Smooth muscle cell of bladder (primary cell): ENCODE measurements around the gene PXMP2. TPM values are rescaled to one million over a fixed set of nuclear protein-coding genes. Genes with fewer than 3 reads are reported as not detected.

ENCODE experiments used
- total RNA-seq: library from RNA; depleted of rRNA; stranded (reverse); fragments of >200 nt; gene quantifications from 2 replicates; pipeline ENCODE4 v1.2.3, GENCODE V29; 2014

The PXMP2 gene
- total RNA-seq: 16.8 and 19.2 TPM in 2 replicates

DNA sequence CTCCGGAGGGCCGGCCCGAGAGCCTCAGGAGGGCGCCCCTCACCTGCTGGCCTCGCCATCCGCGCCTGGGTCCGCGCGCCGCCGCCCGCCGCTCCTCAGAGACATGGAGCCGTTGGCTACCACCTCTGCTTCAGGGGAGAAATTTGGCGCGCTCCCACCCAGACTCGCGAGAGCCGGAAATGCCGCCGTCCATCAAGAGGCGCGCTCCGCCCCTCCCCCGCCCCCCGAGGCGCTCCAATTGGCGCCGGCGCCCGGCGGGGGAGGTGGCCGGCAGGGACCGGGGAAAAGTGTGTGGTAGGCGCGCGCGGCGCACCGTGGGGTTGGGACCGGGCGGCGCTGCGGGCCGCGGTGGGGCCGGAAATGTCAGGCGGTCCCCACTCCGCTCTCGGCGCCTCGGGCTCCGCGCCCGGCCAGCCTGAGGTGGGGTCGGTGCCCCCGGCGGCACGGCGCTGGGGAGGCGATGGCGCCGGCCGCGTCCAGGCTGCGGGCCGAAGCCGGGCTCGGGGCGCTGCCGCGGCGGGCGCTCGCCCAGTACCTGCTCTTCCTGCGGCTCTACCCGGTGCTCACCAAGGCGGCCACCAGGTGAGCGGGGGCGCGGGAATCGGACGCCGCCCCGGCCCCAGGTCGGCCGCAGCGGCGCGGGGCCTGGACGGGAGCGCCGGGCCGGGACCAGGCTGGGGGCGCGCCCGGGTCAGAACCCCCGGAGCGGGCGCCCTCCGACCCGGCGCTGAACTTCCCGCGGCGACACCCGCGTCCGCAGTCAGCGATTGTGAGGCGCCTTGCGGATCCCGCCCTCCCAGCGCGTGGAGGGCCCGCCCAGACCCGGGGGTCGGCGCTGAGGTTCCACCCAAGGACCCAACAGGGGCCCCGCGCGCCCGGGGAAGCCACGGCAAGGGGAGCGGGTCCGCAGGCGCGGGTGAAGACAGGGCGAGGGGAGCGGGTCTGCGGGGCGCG is at the start of gene PXMP2, which contains the start of gene POLE:
PXMP2 (plus strand) TSS at position 377 of the 954 bp plus-strand sequence; CDS start at position 461, 84 bp downstream.
POLE (minus strand) TSS at position 132 of the 954 bp plus-strand sequence; CDS start at position 105, 27 bp downstream.

GRCh38 chr12:132710405-132711079 is 23.2 kb downstream of the PXMP2 start, which contains the start of gene PGAM5:
TSS of gene PGAM5 (plus strand) at chr12:132710842. CDS start at chr12:132710877, 35 bp downstream.

Other genes starting within 250 kb of the PXMP2 start
- gene FBRSL1, start 197.4 kb upstream of the PXMP2 start, total RNA-seq: 1.0 and 1.1 TPM in 2 replicates
- 0.14 TPM in 1 of 2 replicates, not detected in the other for gene LRCOL1, start 77.0 kb upstream of the PXMP2 start, total RNA-seq
- not detected in 2 replicates for gene P2RX2, start 68.8 kb upstream of the PXMP2 start, total RNA-seq
- 7.3 and 9.7 TPM in 2 replicates for gene POLE, start 245 bp upstream of the PXMP2 start, total RNA-seq
- 22.3 and 29.0 TPM in 2 replicates for gene PGAM5, start 23.3 kb downstream of the PXMP2 start, total RNA-seq
- 52.4 and 63.3 TPM in 2 replicates for gene ANKLE2, start 74.2 kb downstream of the PXMP2 start, total RNA-seq
- gene GOLGA3, start 141.3 kb downstream of the PXMP2 start, total RNA-seq: 103 and 185 TPM in 2 replicates
- gene CHFR, start 200.0 kb downstream of the PXMP2 start, total RNA-seq: 28.7 TPM in 2 replicates